Measurements from ENCODE around the gene PAK2. TPM values are rescaled to one million over a fixed set of nuclear protein-coding genes. Genes with fewer than 3 reads are reported as not detected.

Gene PAK2
- total RNA-seq, 1 experiment from 2014 or later: 69.6 TPM

DNA sequence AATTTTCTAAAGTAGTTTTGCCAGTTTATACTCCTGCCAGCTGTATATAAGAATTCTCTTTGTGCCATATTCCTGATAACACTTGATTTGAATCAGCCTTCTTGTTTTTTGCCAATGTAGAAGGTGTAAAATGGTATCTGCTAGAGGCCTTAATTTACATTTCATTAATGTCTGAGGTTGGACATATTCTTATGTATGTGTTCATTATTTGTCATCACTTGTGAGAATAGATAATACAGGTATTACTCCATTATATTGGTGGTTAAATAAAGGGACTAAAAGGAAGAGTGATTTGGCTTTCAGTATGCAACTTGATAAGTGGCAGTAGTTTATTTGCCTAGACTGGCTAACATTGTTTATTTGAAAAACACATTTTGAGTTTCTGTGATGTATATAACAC is 25.8 kb downstream of the PAK2 start:
- Histone ChIP-seq H3K9me3 (ENCODE audit: control insufficient read depth in 1 of 2, insufficient read depth in 1 of 2, low read depth in 1 of 2, low read length in 2 of 2) (no peaks in the 10 kb centered on the region), H3K27ac (ENCODE audit: low read depth, low read length) (no peak overlapping the region), H3K9ac (ENCODE audit: low read length) (no peak overlapping the region), H4K20me1 (ENCODE audit: insufficient read depth) (no peaks in the 10 kb centered on the region), H3K9me2 (ENCODE audit: insufficient read depth) (no peaks in the 10 kb centered on the region), H3K4me2 (ENCODE audit: low read length) (no peak overlapping the region), H3K27me3 (ENCODE audit: insufficient read depth, low read length) (no peaks in the 10 kb centered on the region), H3K79me2 (ENCODE audit: insufficient read depth, low read length) (peaks cover 61% of the 10 kb centered on the region), H3K4me1 (ENCODE audit: control insufficient read depth in 1 of 2, insufficient read depth in 2 of 2, low read length in 2 of 2) (no peaks in the 10 kb centered on the region), H2AFZ (ENCODE audit: low read depth, low read length, poor library complexity, severe bottlenecking) (no peak overlapping the region), H3K36me3 (ENCODE audit: control insufficient read depth in 1 of 2, insufficient read depth in 2 of 2, low read length in 2 of 2) (no peaks in the 10 kb centered on the region), H3K4me3 (replicated peaks in 1 of 2; ENCODE audit: low read depth in 1 of 2, low read length in 2 of 2) (no peak overlapping the region)
- ATAC-seq (no peak), DNase-seq (ENCODE audit: low read depth, low spot score) (no peak)
- BruUV-seq (replicated peaks): no TSS peak
- TF ChIP-seq YY1 (IDR thresholded peaks at IDR 0.05; ENCODE audit: extremely low read depth, insufficient replicate concordance, low read depth, low read length) (no peak), SIN3A (IDR thresholded peaks at IDR 0.05; ENCODE audit: low read depth) (no peak)
- TF ChIP-seq, protein P1, sequence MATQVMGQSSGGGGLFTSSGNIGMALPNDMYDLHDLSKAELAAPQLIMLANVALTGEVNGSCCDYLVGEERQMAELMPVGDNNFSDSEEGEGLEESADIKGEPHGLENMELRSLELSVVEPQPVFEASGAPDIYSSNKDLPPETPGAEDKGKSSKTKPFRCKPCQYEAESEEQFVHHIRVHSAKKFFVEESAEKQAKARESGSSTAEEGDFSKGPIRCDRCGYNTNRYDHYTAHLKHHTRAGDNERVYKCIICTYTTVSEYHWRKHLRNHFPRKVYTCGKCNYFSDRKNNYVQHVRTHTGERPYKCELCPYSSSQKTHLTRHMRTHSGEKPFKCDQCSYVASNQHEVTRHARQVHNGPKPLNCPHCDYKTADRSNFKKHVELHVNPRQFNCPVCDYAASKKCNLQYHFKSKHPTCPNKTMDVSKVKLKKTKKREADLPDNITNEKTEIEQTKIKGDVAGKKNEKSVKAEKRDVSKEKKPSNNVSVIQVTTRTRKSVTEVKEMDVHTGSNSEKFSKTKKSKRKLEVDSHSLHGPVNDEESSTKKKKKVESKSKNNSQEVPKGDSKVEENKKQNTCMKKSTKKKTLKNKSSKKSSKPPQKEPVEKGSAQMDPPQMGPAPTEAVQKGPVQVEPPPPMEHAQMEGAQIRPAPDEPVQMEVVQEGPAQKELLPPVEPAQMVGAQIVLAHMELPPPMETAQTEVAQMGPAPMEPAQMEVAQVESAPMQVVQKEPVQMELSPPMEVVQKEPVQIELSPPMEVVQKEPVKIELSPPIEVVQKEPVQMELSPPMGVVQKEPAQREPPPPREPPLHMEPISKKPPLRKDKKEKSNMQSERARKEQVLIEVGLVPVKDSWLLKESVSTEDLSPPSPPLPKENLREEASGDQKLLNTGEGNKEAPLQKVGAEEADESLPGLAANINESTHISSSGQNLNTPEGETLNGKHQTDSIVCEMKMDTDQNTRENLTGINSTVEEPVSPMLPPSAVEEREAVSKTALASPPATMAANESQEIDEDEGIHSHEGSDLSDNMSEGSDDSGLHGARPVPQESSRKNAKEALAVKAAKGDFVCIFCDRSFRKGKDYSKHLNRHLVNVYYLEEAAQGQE (IDR thresholded peaks at IDR 0.05; ENCODE audit: low read depth): no peak
- POLR2A ChIA-PET: interaction anchor here (1.0 kb wide), 1 partner anchor 26 kb away, joined by 5 read pairs; the partner anchor contains the start of gene PAK2
- CTCF ChIA-PET: interaction anchor here (1.4 kb wide), 1 partner anchor 18 kb away, joined by 4 read pairs; no protein-coding TSS in a partner anchor
- intact Hi-C loops (cut with micrococcal nuclease): no loop called here
- RAD21 ChIA-PET (ENCODE audit: low non-redundant PET in 1 of 2, low total read pairs in 2 of 2, uncharacterized antibody in 2 of 2, unreplicated experiment in 2 of 2): no interaction called here

DNA sequence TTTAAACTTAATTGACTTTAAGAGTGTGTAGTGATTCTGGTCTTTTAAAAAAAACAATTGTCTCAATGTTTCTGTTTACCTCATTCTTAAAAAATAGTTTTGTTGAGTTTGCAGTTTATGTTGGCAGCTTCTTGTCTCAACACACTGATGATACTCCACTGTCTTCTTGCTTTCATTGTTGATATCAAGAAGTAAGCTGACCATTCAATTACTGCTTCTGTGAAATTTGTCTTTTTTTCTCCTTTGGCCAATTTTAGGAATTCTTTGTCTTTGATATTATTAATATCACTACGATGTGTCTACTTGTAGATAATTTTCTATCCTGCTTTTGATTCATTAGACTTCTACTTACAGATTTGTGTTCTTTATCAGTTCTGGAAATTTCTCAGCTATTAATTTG is 31.4 kb downstream of the PAK2 start:
- H3K27ac ChIP-seq (ENCODE audit: low read depth, low read length): no peak overlapping the region
- H3K4me3 ChIP-seq (replicated peaks in 1 of 2; ENCODE audit: low read depth in 1 of 2, low read length in 2 of 2): no peak overlapping the region
- CTCF ChIA-PET: no interaction called here
- DNase-seq (ENCODE audit: low read depth, low spot score) (no peak), ATAC-seq (no peak)
- no peak overlapping the region for H3K9ac ChIP-seq (ENCODE audit: low read length)
- no peaks in the 10 kb centered on the region for H3K9me3 ChIP-seq (ENCODE audit: control insufficient read depth in 1 of 2, insufficient read depth in 1 of 2, low read depth in 1 of 2, low read length in 2 of 2)
- no peaks in the 10 kb centered on the region for H3K4me1 ChIP-seq (ENCODE audit: control insufficient read depth in 1 of 2, insufficient read depth in 2 of 2, low read length in 2 of 2)
- RAD21 ChIA-PET (ENCODE audit: low non-redundant PET in 1 of 2, low total read pairs in 2 of 2, uncharacterized antibody in 2 of 2, unreplicated experiment in 2 of 2): no interaction called here
- no peaks in the 10 kb centered on the region for H3K27me3 ChIP-seq (ENCODE audit: insufficient read depth, low read length)
- POLR2A ChIA-PET: no interaction called here
- peaks cover 91% of the 10 kb centered on the region for H3K79me2 ChIP-seq (ENCODE audit: insufficient read depth, low read length)
- H2AFZ ChIP-seq (ENCODE audit: low read depth, low read length, poor library complexity, severe bottlenecking): no peak overlapping the region
- no peaks in the 10 kb centered on the region for H3K9me2 ChIP-seq (ENCODE audit: insufficient read depth)
- peaks cover 5% of the 10 kb centered on the region; the same call in 1 of the 2 replicates for H4K20me1 ChIP-seq (ENCODE audit: insufficient read depth)
- BruUV-seq (replicated peaks): no TSS peak
- H3K36me3 ChIP-seq (ENCODE audit: control insufficient read depth in 1 of 2, insufficient read depth in 2 of 2, low read length in 2 of 2): no peaks in the 10 kb centered on the region
- intact Hi-C loops (cut with micrococcal nuclease): no loop called here
- H3K4me2 ChIP-seq (ENCODE audit: low read length): no peak overlapping the region
- TF ChIP-seq JUND (IDR thresholded peaks at IDR 0.05): no peak
- TF ChIP-seq SRF (IDR thresholded peaks at IDR 0.05; ENCODE audit: low read depth): no peak
- no peak for TF ChIP-seq ZFX (IDR thresholded peaks at IDR 0.05)
- no peak for TF ChIP-seq ELF1 (IDR thresholded peaks at IDR 0.05; ENCODE audit: borderline replicate concordance, low read depth)
- TF ChIP-seq EZH2phosphoT487 (IDR thresholded peaks at IDR 0.05; ENCODE audit: borderline replicate concordance): no peak
- no peak for TF ChIP-seq POLR2A (IDR thresholded peaks at IDR 0.05; ENCODE audit: borderline replicate concordance, extremely low read depth, insufficient read depth, insufficient read length)
- no peak for TF ChIP-seq FOSL1 (IDR thresholded peaks at IDR 0.05; ENCODE audit: low read depth)
- TF ChIP-seq, protein P2, sequence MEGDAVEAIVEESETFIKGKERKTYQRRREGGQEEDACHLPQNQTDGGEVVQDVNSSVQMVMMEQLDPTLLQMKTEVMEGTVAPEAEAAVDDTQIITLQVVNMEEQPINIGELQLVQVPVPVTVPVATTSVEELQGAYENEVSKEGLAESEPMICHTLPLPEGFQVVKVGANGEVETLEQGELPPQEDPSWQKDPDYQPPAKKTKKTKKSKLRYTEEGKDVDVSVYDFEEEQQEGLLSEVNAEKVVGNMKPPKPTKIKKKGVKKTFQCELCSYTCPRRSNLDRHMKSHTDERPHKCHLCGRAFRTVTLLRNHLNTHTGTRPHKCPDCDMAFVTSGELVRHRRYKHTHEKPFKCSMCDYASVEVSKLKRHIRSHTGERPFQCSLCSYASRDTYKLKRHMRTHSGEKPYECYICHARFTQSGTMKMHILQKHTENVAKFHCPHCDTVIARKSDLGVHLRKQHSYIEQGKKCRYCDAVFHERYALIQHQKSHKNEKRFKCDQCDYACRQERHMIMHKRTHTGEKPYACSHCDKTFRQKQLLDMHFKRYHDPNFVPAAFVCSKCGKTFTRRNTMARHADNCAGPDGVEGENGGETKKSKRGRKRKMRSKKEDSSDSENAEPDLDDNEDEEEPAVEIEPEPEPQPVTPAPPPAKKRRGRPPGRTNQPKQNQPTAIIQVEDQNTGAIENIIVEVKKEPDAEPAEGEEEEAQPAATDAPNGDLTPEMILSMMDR (IDR thresholded peaks at IDR 0.05 in 2 of 3, conservative IDR thresholded peaks at IDR 0.05 in 1 of 3; ENCODE audit: borderline replicate concordance in 1 of 3, insufficient read depth in 1 of 3, low read depth in 2 of 3, low read length in 2 of 3): no peak
- no peak for TF ChIP-seq ZNF274 (IDR thresholded peaks at IDR 0.05; ENCODE audit: low read depth, low read length)
- TF ChIP-seq CEBPB (IDR thresholded peaks at IDR 0.05; ENCODE audit: low read depth): no peak
- TF ChIP-seq SIN3A (IDR thresholded peaks at IDR 0.05; ENCODE audit: low read depth): no peak
- no peak for TF ChIP-seq POLR2AphosphoS5 (IDR thresholded peaks at IDR 0.05; ENCODE audit: low read depth, low read length)
- TF ChIP-seq TCF7L2 (IDR thresholded peaks at IDR 0.05; ENCODE audit: borderline replicate concordance, extremely low read depth, insufficient read depth, insufficient read length): no peak
- TF ChIP-seq, protein P3, sequence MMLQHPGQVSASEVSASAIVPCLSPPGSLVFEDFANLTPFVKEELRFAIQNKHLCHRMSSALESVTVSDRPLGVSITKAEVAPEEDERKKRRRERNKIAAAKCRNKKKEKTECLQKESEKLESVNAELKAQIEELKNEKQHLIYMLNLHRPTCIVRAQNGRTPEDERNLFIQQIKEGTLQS (IDR thresholded peaks at IDR 0.05): no peak
- no peak for TF ChIP-seq EZH2 (IDR thresholded peaks at IDR 0.05)

All from HCT116 (cell line).